Stimulated activated effector memory CD8-positive, alpha-beta T cell treated with anti-CD3 and anti-CD28 coated beads, Interleukin-12 subunit alpha, Interleukin-12 subunit beta, amount 100 ng/mL, for 72 hours (primary cell): ENCODE data around the gene APOA4.
"Not testable (repeated sequence)": the region's sequence is repeated elsewhere in the genome, so short reads cannot be mapped to it uniquely, and the experiment has no call there.

Experiments
- ATAC-seq: fragments of 150-1000 bp; cut with Tn5 transposase; 2 replicates; pipeline ENCODE4 v1.10.0; 2021
- DNase-seq, 2 donors: peaks; one replicate each; pipeline ENCODE4 v3.0.0; 2021 to 2022; ENCODE audit warnings: low spot score in 2 of 2
- H3K27ac Mint-ChIP-seq: one replicate; pipeline ENCODE4 v1.8.0; 2022; ENCODE audit warnings: mild to moderate bottlenecking, mixed read lengths
- H3K36me3 Mint-ChIP-seq: one replicate; pipeline ENCODE4 v1.8.0; 2022; ENCODE audit warnings: mild to moderate bottlenecking, mixed read lengths
- H3K4me1 Mint-ChIP-seq: one replicate; pipeline ENCODE4 v1.8.0; 2022; ENCODE audit warnings: mixed read lengths
- H3K4me3 Mint-ChIP-seq: one replicate; pipeline ENCODE4 v1.8.0; 2022; ENCODE audit warnings: mild to moderate bottlenecking, mixed read lengths
- H3K9me3 Mint-ChIP-seq: one replicate; pipeline ENCODE4 v1.8.0; 2022; ENCODE audit warnings: mixed read lengths

The APOA4 gene

DNA sequence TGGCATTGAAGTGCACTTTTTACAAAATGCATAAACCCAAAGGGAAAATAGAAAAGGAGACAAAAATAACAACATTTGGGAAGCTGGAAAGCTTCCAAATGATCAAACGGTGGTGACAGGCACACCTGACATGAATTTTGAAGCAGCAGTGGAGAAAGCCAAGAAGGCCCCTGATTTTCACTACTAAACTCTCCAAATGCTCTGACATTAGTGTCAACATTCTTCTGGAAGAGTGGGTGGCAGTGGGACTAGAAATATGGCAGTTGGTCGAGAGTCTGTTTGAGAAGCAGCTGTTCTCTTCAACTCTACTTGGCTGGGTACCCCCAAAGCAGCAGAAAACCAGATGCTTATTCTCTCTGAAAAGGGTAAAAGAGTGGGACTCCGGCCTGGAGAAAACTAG is 19.1 kb downstream of the APOA4 start:
- Mint-ChIP-seq H3K27ac (no peak overlapping the region), H3K36me3 (no peaks in the 10 kb centered on the region), H3K4me3 (no peak overlapping the region), H3K4me1 (no peaks in the 10 kb centered on the region), H3K9me3 (no peaks in the 10 kb centered on the region)
- DNase-seq = no peak
- no peak for ATAC-seq

DNA sequence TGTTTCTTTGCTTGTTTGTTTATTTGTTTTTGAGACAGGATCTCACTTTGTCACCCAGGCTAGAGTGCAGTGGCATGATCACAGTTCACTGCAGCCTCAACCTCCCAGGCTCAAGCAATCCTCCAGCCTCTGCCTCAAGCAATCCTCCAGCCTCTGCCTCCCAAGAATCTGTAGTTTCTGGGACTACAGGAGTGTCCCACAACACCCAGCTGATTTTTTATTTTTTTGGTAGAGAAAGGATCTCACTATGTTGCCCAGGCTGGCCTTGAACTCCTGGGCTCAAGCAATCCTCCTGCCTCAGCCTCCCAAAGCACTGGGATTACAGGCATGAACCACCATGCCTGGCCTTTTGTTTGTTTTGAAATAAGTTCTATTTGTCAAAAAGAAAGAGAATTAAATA is 21.4 kb downstream of the APOA4 start:
- H3K4me1 Mint-ChIP-seq = not testable (repeated sequence)

DNA sequence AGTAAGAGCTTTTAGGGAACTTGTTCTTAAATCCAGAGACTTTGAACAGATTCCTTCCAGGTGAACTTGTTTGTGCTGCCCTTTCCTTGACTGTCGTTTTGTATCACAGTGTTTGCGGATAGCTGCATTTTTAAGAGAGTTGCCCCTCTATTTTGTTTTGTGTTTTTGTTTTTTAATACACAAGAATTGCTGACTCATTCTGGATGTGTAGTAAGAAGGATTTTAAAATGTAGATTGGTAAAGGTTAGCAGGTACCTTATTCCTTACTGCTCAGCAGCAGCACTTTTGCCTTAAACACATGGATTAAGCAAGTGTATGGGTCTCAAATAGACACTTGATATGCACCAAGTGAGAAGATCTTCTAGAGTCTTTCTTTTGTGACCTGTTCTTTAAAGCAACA is 22.5 kb downstream of the APOA4 start:
- no peak overlapping the region for H3K27ac Mint-ChIP-seq
- no peaks in the 10 kb centered on the region for H3K4me1 Mint-ChIP-seq
- no peaks in the 10 kb centered on the region for H3K9me3 Mint-ChIP-seq
- no peak overlapping the region for H3K4me3 Mint-ChIP-seq
- ATAC-seq (no peak), DNase-seq (no peak)
- H3K36me3 Mint-ChIP-seq = no peaks in the 10 kb centered on the region

More for the DNA sequence above, 21.4 kb downstream of the APOA4 start:
- ATAC-seq, H3K36me3 Mint-ChIP-seq, DNase-seq, H3K4me3 Mint-ChIP-seq, H3K27ac Mint-ChIP-seq, H3K9me3 Mint-ChIP-seq: not testable (repeated sequence)

DNA sequence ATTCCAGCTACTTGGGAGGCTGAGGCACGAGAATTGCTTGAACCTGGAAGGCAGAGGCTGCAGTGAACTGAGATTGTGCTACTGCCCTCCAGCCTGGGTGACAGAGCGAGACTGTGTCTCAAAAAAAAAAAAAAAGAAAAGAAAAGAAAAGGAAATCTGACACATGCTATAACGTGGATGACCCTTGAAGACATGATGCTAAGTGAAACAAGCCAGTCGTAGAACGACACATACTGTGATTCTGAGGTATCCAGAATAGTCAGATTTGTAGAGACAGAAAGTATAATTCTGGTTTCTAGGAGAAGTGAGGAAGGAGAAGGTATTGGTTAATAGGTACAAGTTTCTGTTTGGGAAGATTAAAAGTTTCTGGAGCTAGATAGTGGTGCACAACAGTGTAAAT is 24.7 kb downstream of the APOA4 start:
- no peak overlapping the region for H3K4me3 Mint-ChIP-seq
- no peaks in the 10 kb centered on the region for H3K36me3 Mint-ChIP-seq
- H3K4me1 Mint-ChIP-seq = no peaks in the 10 kb centered on the region
- H3K9me3 Mint-ChIP-seq = no peaks in the 10 kb centered on the region
- ATAC-seq (peak; percentile 95), DNase-seq (no peak)
- H3K27ac Mint-ChIP-seq = no peak overlapping the region

DNA sequence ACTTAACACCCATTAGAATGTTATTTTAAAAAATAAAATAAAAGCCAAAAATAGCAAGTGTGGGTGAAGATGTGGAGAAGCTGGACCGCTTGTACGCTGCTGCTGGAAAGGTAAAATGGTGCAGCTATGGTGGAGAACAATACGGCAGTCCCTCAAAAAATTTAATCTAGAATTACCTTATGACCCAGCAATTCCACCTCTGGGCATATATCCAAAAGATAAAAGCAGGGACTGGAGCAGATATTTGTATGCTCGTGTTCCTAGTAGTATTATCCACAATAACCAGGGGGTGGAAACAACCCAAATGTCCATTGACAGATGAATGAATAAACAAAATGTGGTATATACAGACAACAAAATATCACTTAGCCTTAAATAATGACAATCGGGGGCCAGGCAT is 25.3 kb downstream of the APOA4 start:
- no peak for ATAC-seq
- Mint-ChIP-seq H3K4me1 (no peaks in the 10 kb centered on the region), H3K4me3 (no peak overlapping the region), H3K27ac (no peak overlapping the region), H3K9me3 (no peaks in the 10 kb centered on the region), H3K36me3 (no peaks in the 10 kb centered on the region)
- no peak for DNase-seq

DNA sequence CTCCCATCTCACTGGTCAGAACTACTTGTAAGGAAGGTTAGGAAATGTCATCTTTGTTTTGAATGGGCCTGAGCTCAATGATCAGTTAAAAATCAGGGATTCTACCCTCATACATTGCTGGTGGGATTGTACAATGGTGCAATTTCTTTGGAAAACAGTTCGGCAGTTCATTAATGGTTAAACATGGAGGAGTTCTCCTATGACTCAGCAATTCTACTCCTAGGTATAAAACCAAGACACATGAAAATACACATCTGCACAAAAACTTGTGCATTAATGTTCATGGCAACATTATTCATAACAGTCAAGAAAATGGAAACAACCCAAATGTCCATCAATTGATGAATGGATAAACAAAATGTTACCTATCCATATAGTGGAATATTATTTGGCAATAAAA is 26.6 kb downstream of the APOA4 start:
- Mint-ChIP-seq H3K4me3 (no peak overlapping the region), H3K9me3 (no peaks in the 10 kb centered on the region), H3K36me3 (no peaks in the 10 kb centered on the region), H3K4me1 (peaks cover under 1% of the 10 kb centered on the region), H3K27ac (no peak overlapping the region)
- no peak for DNase-seq
- no peak for ATAC-seq

DNA sequence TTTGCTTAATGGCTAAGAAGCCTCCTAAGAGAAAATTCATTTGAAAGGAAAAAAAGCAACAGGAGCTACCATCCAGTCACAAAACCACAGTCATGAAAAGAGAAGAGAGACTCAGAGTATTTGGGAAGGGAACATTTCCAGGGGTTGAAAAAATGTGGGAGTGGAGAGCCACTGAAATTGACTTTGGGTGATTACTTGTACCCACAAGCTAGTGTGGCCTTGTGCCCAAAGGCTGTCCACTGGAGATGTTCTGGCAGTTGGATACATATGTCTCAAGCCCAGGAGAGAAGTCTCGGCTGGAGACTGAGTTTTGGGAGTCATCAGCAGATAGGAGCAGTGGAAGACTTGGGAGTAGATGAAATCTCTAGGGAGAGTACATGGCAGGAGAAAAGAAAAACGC is 28.3 kb downstream of the APOA4 start:
- no peak for ATAC-seq
- Mint-ChIP-seq H3K4me3 (no peak overlapping the region), H3K4me1 (peaks cover 11% of the 10 kb centered on the region), H3K36me3 (no peaks in the 10 kb centered on the region), H3K9me3 (no peaks in the 10 kb centered on the region), H3K27ac (no peak overlapping the region)
- no peak for DNase-seq

DNA sequence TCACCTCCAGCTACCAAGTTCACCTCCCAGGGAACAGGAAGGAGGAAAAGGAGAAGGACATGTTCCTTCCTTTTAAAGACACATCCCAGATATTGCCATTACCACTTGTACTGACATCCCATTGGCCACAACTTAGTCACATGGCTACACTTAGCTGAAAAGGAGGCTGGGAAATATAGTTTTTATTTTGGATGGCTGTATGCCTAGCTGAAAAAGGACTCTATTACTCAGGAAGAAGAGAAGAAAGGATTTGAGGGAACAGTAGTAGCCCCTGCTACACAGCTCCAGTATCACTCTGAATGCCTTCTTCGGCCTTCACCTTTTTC is 29.4 kb downstream of the APOA4 start:
- DNase-seq = no peak
- no peaks in the 10 kb centered on the region for H3K9me3 Mint-ChIP-seq
- ATAC-seq = no peak
- no peaks in the 10 kb centered on the region for H3K36me3 Mint-ChIP-seq
- H3K27ac Mint-ChIP-seq = no peak overlapping the region
- no peak overlapping the region for H3K4me3 Mint-ChIP-seq
- peaks cover 16% of the 10 kb centered on the region for H3K4me1 Mint-ChIP-seq

DNA sequence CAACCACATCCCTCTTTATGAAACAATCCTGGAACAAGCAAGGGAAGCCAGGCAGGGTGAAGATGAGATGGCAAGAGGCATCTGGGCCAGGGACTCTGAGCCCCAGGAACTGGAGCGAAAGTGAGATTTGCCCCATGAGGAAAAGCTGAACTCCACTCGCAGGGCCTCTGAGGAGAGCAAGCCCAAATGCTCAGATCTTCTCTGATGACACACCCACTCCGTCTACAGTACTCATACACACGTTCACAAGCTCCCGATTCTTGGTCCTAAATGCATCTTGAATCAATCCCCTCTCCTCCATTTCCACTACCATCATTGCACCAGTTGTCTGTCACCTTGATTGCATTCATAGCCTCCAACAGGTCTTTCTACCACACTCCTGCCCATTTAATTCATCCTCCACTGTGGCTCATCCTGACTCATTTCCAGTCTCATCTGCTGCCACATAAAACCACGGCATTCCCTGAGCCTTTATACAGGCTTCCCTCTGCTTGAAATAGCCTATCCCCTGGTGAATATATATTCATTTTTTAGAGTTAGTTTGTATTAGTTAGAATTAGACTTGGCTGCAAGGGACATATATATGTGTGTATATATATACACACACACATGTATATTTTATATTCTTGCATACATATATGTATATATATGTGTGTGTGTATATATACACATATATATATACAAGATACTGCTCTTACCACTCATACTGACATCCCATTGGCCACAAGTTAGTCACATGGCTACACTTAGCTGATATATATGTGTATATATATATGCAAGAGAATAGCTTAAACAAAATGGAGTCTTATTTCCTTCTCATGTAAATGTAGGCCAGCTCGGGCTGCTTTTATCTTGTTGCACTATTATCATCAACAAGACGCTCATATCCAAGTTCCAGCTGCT is 30.0 kb downstream of the APOA4 start:
- ATAC-seq (no peak), DNase-seq (no peak)
- peaks cover 1% of the 10 kb centered on the region for H3K36me3 Mint-ChIP-seq
- H3K27ac Mint-ChIP-seq = no peak overlapping the region
- peaks cover 22% of the 10 kb centered on the region for H3K4me1 Mint-ChIP-seq
- no peak overlapping the region for H3K4me3 Mint-ChIP-seq
- no peaks in the 10 kb centered on the region for H3K9me3 Mint-ChIP-seq

DNA sequence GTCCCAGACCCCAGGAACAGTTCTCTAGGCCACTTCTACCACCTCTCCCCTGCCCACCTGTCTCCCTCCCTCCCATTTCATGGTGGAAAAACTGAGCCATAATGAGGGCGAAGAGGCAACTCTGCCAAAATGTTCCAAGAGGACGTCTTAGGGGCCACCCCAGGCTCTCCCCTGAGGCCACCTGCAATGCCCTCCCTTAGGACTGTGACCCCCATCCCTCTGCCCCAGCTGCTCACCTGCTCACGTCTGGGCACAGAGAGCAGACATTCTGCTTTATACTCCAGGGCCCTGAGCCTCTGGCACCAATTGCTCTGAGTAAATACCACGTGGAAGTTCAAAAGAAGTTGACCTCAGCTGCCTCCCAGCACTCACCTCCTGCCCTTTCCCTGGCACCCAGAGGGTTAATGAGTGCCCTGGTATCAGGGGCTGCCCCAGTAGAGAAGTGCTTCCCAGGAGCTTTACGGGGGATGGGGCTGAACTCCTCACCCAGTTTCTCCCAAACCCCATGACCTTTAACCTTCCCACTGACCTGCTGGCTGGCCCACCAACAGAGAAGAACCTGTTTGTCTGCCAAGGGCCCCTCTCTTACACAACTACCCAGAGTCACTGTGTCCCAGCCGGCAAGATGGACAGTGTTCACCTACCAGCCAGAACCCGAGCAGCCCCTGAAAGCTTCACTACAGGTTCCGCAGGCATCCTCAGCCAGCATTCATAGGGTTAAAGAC is 30.8 kb downstream of the APOA4 start:
- Mint-ChIP-seq H3K4me3 (no peak overlapping the region), H3K27ac (no peak overlapping the region), H3K36me3 (peaks cover 6% of the 10 kb centered on the region), H3K4me1 (peaks cover 25% of the 10 kb centered on the region), H3K9me3 (no peaks in the 10 kb centered on the region)
- no peak for ATAC-seq
- DNase-seq = no peak

DNA sequence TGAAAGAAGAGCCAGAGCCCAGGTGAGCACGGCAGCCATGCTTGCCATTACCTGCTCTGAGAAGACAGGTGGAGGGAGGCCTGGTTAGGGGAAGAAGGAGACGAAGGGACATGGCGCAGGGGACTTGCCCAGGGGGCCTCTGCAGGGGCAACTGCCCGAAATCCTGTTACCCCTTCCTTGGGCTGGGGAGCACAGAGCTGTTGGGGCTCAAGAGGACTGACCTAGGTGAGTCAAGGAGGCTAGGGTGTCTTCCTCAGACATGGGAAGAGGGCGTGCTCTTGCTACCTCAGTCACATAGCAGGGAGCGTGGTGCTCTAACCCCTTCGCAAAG is 31.3 kb downstream of the APOA4 start, which contains the start of gene APOA5:
TSS of gene APOA5 (minus strand) at position 67 of the 331 bp plus-strand sequence. CDS start at position 48, 19 bp downstream.
- no peak for ATAC-seq
- Mint-ChIP-seq H3K9me3 (no peaks in the 10 kb centered on the region), H3K4me3 (peak within 1 kb of the TSS; percentile 13), H3K27ac (no peak within 1 kb of the TSS), H3K36me3 (peaks cover 11% of the 10 kb centered on the region), H3K4me1 (peaks cover 30% of the 10 kb centered on the region)
- no peak for DNase-seq

DNA sequence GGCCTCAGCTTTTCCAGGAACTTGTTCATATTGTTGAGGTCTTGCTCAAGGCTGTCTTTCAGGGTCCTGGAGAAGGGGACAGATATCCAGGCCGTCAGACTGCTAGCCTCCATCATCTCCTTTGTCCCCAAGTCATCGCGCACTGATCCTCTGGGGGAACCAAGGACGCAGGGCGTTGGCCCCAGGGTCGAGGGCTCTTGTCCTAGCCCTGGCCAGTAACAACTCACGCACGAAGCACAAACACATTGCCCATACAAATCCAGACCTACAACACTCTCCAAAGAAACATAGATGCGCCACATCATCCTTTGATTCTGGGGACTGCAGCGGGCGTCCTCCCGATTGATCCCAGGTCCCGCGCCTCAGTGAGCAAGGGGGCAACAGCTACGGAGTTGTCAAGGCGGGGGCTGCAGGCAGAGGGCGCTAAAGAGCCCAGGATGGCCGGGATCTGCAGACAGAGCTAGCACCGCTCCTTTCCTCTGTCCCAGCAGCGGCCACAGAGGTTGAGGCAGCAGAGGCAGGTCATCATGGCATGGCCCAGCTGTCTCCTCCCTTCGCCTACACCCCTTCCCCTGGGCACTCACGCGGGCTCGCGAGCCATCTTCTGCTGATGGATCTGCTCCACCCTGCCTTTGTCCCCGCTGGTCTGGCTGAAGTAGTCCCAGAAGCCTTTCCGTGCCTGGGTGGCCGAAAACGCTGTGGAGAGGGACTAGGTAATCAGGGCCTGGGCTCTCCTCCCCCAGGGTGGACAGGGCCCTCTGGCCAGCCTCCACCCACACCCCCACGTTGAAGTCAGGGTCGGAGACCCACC is 31.9 kb downstream of the APOA4 start:
- H3K4me1 Mint-ChIP-seq = peaks cover 36% of the 10 kb centered on the region
- peaks cover 17% of the 10 kb centered on the region for H3K36me3 Mint-ChIP-seq
- H3K9me3 Mint-ChIP-seq = no peaks in the 10 kb centered on the region
- DNase-seq = peak; percentile 81 to 90
- H3K27ac Mint-ChIP-seq = no peak overlapping the region
- H3K4me3 Mint-ChIP-seq = peak overlapping the region; percentile 13
- peak; percentile 78 for ATAC-seq

DNA sequence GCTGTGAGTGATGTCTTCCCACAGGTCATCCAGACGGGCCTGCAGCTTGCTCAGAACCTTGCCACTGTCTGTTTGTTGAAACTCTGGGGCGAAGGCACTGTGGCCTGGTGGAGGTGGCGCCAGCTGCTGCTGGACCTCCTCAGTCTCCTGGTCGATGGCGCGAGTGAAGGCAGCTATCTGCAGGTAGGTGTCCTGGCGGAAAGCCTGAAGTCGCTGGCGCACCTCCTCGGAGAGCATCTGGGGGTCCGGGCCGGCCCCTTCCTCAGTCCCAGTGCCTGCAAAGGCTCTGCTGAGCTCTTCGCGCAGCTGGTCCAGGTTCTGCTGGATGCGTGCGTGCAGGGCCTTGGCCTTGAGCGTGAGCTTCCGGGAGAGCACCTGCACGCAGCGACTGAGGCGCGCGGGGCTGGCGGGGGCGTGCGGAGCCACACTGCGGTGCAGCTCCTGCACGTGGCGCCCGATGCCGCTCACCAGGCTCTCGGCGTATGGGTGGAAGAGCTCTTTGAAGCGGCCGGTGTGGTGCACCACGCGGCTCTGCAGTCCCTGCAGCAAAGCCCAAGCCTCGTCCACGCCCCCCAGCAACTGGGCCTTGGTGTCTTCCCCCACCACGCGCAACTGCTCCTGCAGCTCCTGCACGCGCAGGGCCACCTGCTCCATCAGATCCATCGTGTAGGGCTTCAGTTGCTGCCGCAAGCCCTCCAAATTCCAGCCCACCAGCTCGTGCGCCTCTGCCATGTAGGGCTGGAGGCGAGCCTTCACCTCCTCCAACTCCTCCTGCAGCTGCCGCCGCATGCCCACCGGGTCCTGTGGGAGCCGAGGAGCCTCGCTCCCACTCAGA is 32.7 kb downstream of the APOA4 start:
- peaks cover 25% of the 10 kb centered on the region for H3K36me3 Mint-ChIP-seq
- peaks cover 44% of the 10 kb centered on the region for H3K4me1 Mint-ChIP-seq
- H3K9me3 Mint-ChIP-seq = no peaks in the 10 kb centered on the region
- peak overlapping the region; percentile 13 for H3K4me3 Mint-ChIP-seq
- DNase-seq (no peak), ATAC-seq (no peak)
- H3K27ac Mint-ChIP-seq = no peak overlapping the region

DNA sequence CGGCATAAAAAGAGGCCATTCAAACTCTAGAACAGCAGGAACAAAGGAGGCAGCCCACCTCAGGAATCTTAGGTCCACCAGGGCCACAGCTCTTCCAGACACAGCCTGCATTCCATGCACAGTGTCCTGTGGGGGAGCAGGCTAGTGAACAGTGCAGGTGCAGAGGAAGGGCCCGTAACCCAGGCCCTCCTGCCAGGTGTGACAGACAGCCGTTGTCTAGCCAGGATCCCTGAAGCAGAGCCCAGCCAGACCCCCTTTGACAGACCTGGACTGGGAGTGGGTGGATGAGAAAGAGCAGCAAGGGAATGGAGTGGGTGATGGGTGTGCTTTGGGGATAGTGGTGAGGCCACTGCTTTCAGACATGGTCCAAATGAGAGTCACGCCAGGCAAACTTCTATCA is 34.1 kb downstream of the APOA4 start:
- ATAC-seq (no peak), DNase-seq (no peak)
- peaks cover 39% of the 10 kb centered on the region for H3K36me3 Mint-ChIP-seq
- H3K4me3 Mint-ChIP-seq = peak overlapping the region; percentile 91
- H3K27ac Mint-ChIP-seq = peak overlapping the region; percentile 96
- peaks cover 58% of the 10 kb centered on the region for H3K4me1 Mint-ChIP-seq
- no peaks in the 10 kb centered on the region for H3K9me3 Mint-ChIP-seq

DNA sequence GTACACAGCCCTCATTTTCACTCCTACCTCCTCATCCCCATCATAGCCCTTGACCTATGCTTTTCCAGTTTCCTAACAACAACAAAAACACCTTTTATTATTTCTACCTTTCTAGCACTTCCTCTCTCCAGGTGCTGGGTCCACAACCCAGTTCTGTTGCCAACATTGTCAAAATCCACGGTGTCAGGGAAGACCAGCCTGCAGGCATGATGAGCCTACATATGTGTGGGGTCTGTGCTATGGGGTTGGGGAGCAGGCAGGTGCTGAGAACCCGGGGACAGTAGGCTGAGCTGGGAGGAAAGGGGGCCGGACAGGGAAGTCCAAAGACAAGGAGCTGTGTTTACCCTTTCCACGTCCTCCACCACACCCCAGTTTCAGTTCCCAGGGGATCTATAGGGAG is 34.6 kb downstream of the APOA4 start:
- Mint-ChIP-seq H3K27ac (peak overlapping the region; percentile 96), H3K4me1 (peaks cover 61% of the 10 kb centered on the region), H3K9me3 (no peaks in the 10 kb centered on the region), H3K4me3 (peak overlapping the region; percentile 91), H3K36me3 (peaks cover 44% of the 10 kb centered on the region)
- no peak for DNase-seq
- ATAC-seq = no peak
